Measurements from ENCODE around the gene TTC9.

The TTC9 gene

DNA sequence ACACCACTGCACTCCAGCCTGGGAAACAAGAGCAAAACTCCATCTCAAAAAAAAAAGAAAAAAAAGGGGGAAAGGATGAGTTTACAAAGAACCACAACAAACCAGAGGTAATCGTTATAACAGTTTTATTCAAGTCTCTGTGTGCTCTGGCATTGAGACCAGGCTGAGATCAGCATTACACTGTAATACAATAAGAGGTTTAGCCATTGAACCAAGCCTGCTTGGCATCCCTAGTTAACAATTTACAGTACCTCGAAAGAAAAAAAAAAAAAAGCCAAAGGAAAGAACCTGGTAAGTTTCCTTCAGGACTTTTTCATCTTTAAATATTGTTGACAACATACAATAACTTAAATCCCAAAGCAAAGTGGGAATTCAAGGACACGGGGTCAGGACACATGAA, 80.7 kb downstream of the TTC9 start:
- H3K4me2 ChIP-seq = no peak overlapping the region
- H3K27me3 ChIP-seq (ENCODE audit: insufficient read depth, low read depth) = no peaks in the 10 kb centered on the region
- TF ChIP-seq, protein P1, sequence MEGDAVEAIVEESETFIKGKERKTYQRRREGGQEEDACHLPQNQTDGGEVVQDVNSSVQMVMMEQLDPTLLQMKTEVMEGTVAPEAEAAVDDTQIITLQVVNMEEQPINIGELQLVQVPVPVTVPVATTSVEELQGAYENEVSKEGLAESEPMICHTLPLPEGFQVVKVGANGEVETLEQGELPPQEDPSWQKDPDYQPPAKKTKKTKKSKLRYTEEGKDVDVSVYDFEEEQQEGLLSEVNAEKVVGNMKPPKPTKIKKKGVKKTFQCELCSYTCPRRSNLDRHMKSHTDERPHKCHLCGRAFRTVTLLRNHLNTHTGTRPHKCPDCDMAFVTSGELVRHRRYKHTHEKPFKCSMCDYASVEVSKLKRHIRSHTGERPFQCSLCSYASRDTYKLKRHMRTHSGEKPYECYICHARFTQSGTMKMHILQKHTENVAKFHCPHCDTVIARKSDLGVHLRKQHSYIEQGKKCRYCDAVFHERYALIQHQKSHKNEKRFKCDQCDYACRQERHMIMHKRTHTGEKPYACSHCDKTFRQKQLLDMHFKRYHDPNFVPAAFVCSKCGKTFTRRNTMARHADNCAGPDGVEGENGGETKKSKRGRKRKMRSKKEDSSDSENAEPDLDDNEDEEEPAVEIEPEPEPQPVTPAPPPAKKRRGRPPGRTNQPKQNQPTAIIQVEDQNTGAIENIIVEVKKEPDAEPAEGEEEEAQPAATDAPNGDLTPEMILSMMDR (conservative IDR thresholded peaks at IDR 0.05; ENCODE audit: low read depth, low read length) = no peak
- no peaks in the 10 kb centered on the region for H4K20me1 ChIP-seq (ENCODE audit: insufficient read depth)
- no peaks in the 10 kb centered on the region for H3K36me3 ChIP-seq (ENCODE audit: insufficient read depth)
- H3K79me2 ChIP-seq (ENCODE audit: insufficient read depth, low read depth) = no peaks in the 10 kb centered on the region
- no peak overlapping the region for H2AFZ ChIP-seq (ENCODE audit: low read depth)
- H3K27ac ChIP-seq = no peak overlapping the region
- H3K4me1 ChIP-seq (ENCODE audit: low read depth, poor library complexity, severe bottlenecking) = no peaks in the 10 kb centered on the region
- no peak overlapping the region for H3K9ac ChIP-seq
- no peak overlapping the region for H3K4me3 ChIP-seq (IDR thresholded peaks at IDR 0.05; ENCODE audit: insufficient read depth, low read depth, low read length)

DNA sequence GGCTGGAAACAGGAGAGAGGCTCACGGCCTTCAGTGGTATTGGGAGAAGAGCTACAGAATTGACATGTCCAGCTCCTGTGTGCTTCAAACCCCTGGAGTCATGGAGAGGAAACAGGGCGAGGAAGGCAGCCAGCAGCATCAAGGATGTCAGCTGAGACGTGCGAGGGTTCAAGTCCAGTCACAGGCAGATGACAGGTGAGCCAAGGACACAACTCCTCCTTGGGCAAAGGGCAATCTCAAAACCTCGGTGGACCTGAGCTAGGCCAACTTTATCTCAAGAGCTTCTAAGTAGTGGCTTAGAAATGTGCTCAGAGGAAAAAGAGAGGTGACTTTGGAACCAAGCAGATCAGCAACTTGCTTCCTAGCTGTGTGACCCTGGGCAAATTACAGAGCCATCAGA, 81.6 kb downstream of the TTC9 start:
- Histone ChIP-seq H4K20me1 (ENCODE audit: insufficient read depth) (no peaks in the 10 kb centered on the region), H3K27ac (no peak overlapping the region), H3K4me2 (no peak overlapping the region), H3K4me3 (IDR thresholded peaks at IDR 0.05; ENCODE audit: insufficient read depth, low read depth, low read length) (no peak overlapping the region), H3K36me3 (ENCODE audit: insufficient read depth) (no peaks in the 10 kb centered on the region), H3K9ac (no peak overlapping the region), H3K27me3 (ENCODE audit: insufficient read depth, low read depth) (no peaks in the 10 kb centered on the region), H3K79me2 (ENCODE audit: insufficient read depth, low read depth) (no peaks in the 10 kb centered on the region), H3K4me1 (ENCODE audit: low read depth, poor library complexity, severe bottlenecking) (no peaks in the 10 kb centered on the region), H2AFZ (ENCODE audit: low read depth) (no peak overlapping the region)
- TF ChIP-seq, protein P1 (conservative IDR thresholded peaks at IDR 0.05; ENCODE audit: low read depth, low read length) = no peak

DNA sequence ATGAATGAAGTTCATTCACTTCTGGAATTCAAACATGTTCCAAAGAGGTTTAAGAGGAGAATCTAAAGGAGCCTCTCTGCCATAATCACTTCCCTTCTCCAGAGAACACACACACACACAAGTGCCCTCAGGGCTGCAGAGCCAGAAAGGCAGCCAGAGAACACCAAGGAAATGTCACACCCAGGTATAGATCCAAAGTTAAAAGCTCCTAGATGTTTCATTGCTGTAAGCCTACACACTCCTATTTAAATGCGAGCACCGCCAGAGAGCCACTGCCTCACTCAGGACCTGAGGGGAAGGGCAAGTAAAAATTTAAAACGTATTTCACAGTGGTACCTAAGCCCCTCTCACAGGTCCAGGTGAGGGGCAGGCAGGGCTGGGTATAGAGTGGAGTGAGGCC, 82.4 kb downstream of the TTC9 start:
- Histone ChIP-seq H3K27me3 (ENCODE audit: insufficient read depth, low read depth) (no peaks in the 10 kb centered on the region), H3K4me2 (no peak overlapping the region), H3K4me1 (ENCODE audit: low read depth, poor library complexity, severe bottlenecking) (no peaks in the 10 kb centered on the region), H3K36me3 (ENCODE audit: insufficient read depth) (no peaks in the 10 kb centered on the region), H2AFZ (ENCODE audit: low read depth) (no peak overlapping the region), H3K27ac (no peak overlapping the region), H4K20me1 (ENCODE audit: insufficient read depth) (no peaks in the 10 kb centered on the region), H3K4me3 (IDR thresholded peaks at IDR 0.05; ENCODE audit: insufficient read depth, low read depth, low read length) (no peak overlapping the region), H3K9ac (no peak overlapping the region), H3K79me2 (ENCODE audit: insufficient read depth, low read depth) (no peaks in the 10 kb centered on the region)
- TF ChIP-seq, protein P1 (conservative IDR thresholded peaks at IDR 0.05; ENCODE audit: low read depth, low read length) = no peak

DNA sequence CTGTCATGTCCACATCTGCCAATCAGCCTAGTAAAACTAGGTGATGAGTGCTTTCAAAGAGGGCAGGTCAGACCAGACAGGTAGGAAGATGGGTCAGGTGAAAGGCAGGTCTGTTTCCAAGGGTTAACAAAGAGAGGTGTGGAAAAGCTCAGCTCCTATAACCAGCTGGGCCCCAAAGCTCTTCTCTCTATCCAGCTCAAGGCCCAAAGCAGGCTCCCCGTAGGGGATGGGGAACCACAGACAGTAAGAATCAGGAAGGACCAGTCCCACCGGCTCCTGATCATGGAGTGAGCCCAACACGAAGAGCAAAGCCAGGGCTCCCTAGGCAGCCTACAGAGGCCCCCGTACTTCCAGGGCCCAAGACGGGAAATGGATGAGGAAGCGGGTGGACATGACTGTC, 83.2 kb downstream of the TTC9 start:
- no peak overlapping the region for H2AFZ ChIP-seq (ENCODE audit: low read depth)
- H4K20me1 ChIP-seq (ENCODE audit: insufficient read depth) = no peaks in the 10 kb centered on the region
- no peak overlapping the region for H3K4me2 ChIP-seq
- no peak overlapping the region for H3K4me3 ChIP-seq (IDR thresholded peaks at IDR 0.05; ENCODE audit: insufficient read depth, low read depth, low read length)
- no peaks in the 10 kb centered on the region for H3K79me2 ChIP-seq (ENCODE audit: insufficient read depth, low read depth)
- H3K9ac ChIP-seq = no peak overlapping the region
- H3K27ac ChIP-seq = no peak overlapping the region
- H3K36me3 ChIP-seq (ENCODE audit: insufficient read depth) = no peaks in the 10 kb centered on the region
- TF ChIP-seq, protein P1 (conservative IDR thresholded peaks at IDR 0.05; ENCODE audit: low read depth, low read length) = no peak
- H3K4me1 ChIP-seq (ENCODE audit: low read depth, poor library complexity, severe bottlenecking) = no peaks in the 10 kb centered on the region
- H3K27me3 ChIP-seq (ENCODE audit: insufficient read depth, low read depth) = no peaks in the 10 kb centered on the region

Measured in KMS-11 (cell line).